ENCODE data around the gene SV2A.
"Not testable (repeated sequence)": the region's sequence is repeated elsewhere in the genome, so short reads cannot be mapped to it uniquely, and the experiment has no call there.

Gene SV2A

GRCh38 chr1:149929856-149930255 is 12.2 kb upstream of the SV2A start:
- DNase-seq (ENCODE audit: low read depth), result no peak

- no peak for DNase-seq (ENCODE audit: low read depth)
Measured at GRCh38 chr1:149928401-149928724, 10.7 kb upstream of the SV2A start.

DNA sequence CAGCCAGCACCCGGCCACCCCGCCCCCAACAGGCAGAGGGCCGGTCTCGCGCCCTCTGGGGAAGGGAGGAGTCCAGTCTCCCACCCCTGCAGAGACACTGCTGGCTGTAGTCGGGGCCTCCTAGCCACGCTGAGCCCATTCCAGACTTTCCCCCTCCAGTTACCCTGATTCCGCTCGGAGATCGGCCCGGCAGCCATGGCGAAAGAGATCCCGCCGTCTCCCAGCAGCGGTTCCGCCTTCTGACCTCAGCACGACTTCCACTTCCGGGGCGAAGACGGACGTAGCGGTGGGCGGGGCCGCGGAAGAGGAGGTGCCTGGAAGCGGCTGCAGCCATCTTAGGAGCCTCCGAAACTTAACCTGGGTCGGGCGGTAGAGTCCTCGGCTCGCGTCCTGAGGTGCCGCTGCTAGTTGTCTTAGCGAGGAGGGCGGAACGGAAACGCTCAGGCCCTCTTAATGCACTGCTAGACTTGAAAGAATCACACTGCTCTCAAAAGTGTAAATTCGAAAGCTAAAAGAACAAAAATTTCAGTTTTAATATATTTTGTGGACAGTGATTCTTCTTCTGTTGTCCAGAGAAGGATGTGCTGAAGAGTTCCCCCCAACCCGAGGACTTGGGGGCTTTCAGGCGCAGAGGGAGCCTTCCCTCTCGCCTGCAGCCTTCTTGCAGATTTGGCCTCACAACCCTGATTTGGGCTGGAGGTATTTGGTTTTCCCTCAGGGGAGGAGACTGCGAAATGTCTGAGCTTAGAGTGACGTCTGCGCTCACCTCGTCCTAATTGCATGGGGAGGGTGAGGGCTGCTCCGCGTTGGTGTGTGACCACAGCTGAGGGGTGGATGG is 10.1 kb upstream of the SV2A start, which contains the start of gene SF3B4:
TSS of gene SF3B4 (minus strand) at position 241 of the 838 bp plus-strand sequence. CDS start at position 197, 44 bp downstream.
- peak; percentile 93 for DNase-seq (ENCODE audit: low read depth)

GRCh38 chr1:149927056-149927562 is 9.5 kb upstream of the SV2A start:
- DNase-seq (ENCODE audit: low read depth), result no peak

DNA sequence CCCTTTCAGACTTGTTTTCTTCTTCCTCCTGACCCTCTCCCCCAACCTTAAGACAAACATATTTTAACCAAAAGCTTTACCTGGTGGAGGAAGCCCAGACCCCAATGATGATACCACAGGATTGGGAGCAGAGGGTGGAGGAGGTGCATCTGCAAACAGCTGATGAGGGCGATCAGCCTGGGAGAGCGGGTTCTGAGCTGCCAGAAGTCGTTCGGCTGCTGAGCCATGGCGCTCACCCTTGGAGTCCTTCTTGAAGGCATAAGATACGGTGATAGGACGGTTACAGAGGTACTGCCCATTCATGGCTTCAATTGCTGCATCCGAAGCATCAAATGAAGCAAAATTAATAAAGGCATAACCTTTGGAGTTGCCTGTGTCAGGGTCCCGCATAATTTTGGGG is 8.7 kb upstream of the SV2A start:
- DNase-seq (ENCODE audit: low read depth), result no peak

- no peak for DNase-seq (ENCODE audit: low read depth)
Measured at GRCh38 chr1:149925751-149926150, 8.1 kb upstream of the SV2A start.

GRCh38 chr1:149925345-149925744 is 7.7 kb upstream of the SV2A start:
- DNase-seq (ENCODE audit: low read depth), result no peak

- no peak for DNase-seq (ENCODE audit: low read depth)
Measured at GRCh38 chr1:149923626-149924025, 6.0 kb upstream of the SV2A start.

- DNase-seq (ENCODE audit: low read depth), result no peak
Measured at GRCh38 chr1:149916898-149917252, 769 bp downstream of the SV2A start.

DNA sequence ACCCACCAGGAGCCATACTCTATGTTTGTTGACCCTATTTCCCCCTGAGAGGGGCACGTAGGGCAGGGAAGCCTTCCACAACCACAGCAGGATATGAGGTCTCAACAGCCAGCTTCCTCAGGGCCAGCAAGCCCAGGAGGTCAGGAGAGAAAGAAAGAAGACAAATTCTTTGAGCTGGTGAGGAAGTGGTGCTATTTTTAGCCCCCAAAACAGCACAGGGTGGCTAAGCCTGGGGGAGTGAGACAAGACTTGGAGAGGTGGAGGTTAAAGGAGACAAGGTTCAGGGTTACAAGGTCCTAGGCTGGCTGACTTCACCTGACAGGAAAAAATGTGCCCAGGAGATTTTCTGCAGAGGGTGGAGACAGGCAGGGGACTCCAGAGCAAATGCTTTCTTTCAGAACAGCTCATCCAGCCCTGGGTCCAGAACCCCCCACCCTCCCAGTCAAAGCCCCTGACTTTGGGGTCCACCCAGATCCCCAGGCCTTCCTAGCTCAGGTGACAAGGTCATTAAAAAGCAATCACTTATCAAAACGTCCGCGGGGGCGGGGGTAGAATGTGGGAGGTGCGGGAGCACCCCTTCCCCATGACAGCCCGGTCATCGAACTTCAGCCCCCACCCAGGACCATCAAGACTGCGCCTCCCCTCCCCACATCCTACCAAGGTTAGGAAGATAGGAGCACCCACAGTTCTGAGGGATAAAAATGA is 1.3 kb downstream of the SV2A start:
- no peak for DNase-seq (ENCODE audit: low read depth)

GRCh38 chr1:149915429-149916192 is 2.0 kb downstream of the SV2A start:
- DNase-seq (ENCODE audit: low read depth), result no peak

GRCh38 chr1:149914545-149914944 is 3.1 kb downstream of the SV2A start:
- DNase-seq (ENCODE audit: low read depth), result no peak

- no peak for DNase-seq (ENCODE audit: low read depth)
Measured at GRCh38 chr1:149906570-149907075, 11.0 kb downstream of the SV2A start.

DNA sequence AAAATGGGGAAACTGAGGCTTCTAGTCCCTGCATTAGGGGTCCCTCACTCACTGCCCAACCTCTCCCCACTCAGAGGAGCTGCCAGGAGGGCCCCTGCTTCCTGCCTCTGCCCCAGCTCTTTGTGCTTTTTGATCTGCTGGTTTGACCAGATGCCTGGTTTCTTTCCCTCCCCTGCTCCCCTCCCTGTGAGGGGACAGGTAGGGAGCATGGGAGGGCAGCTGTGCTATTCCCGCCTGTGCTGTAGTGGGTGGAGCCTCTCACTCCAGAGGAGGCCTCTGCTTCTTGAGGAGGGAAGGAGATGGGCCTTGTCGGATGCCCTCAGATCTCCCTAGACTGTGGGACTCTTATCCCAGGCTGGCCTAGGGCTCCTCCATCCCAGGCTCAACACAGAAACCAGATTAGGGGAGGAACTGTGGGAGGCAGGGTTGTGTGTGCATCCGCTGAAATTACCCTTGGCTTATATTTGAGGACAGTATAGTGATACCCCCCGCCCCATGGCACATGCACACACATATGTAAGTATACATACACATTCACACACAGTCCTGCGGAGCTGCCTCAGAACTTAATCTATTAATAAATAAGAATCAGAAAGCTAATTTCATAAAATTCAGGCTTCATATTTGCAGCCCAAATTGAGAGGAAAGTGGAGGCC is 13.7 kb downstream of the SV2A start:
- no peak for DNase-seq (ENCODE audit: low read depth)

DNA sequence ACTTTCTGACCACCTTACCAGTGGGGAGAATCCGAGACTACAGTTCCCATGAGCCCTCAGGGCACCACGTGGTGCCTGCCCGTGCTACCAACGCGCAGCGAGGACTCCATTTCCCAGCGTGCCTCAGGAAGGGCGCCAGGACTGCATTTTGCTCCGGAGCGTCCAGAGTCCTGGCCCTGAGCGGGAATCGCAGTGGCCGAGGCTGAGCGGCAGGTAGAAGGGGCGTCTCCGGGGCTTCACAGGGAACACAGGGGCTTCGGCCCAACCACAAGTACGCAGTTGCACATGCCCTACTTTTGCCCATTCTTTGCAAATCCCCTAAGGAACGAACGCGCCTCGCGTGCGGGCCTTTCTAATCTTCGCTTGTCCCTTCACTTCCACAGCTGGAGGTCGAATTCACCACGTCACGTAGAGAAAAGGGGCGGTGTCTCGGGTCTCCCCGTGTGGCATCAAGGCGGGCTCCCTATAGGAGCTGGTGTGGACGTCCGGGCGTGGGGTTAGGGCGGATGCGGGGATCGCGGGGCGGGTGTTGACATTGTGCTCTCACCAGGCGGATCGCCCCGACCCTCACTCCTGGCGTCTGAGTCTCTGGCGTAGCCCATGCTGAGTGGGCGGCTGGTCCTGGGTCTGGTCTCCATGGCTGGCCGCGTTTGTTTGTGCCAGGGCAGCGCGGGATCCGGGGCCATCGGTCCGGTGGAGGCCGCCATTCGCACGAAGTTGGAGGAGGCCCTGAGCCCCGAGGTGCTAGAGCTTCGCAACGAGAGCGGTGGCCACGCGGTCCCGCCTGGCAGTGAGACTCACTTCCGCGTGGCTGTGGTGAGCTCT is 18.0 kb downstream of the SV2A start, which contains the start of gene BOLA1:
TSS of gene BOLA1 (plus strand) at position 109 of the 825 bp plus-strand sequence. CDS start at position 601, 492 bp downstream.
- peak; percentile 76 for DNase-seq (ENCODE audit: low read depth)

- no peak for DNase-seq (ENCODE audit: low read depth)
Measured at GRCh38 chr1:149896575-149896974, 21.1 kb downstream of the SV2A start.

DNA sequence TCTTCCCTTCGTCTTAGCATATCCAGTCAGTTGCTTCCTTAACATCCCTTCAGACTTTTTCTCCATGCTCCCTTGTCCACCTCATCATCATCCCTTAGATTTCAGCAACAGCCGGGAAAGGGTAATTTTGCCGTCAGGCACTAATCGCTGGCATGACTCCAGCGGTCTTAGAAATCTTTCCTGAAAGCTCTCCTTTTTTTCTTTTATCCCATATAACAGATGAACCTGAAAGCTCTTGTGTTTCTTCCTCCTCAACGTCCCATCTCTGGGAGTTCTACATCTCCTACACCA is 28.7 kb downstream of the SV2A start:
- no peak for DNase-seq (ENCODE audit: low read depth)

- DNase-seq (ENCODE audit: low read depth), result peak; percentile 50
Measured at GRCh38 chr1:149888247-149888998, 29.2 kb downstream of the SV2A start.

DNA sequence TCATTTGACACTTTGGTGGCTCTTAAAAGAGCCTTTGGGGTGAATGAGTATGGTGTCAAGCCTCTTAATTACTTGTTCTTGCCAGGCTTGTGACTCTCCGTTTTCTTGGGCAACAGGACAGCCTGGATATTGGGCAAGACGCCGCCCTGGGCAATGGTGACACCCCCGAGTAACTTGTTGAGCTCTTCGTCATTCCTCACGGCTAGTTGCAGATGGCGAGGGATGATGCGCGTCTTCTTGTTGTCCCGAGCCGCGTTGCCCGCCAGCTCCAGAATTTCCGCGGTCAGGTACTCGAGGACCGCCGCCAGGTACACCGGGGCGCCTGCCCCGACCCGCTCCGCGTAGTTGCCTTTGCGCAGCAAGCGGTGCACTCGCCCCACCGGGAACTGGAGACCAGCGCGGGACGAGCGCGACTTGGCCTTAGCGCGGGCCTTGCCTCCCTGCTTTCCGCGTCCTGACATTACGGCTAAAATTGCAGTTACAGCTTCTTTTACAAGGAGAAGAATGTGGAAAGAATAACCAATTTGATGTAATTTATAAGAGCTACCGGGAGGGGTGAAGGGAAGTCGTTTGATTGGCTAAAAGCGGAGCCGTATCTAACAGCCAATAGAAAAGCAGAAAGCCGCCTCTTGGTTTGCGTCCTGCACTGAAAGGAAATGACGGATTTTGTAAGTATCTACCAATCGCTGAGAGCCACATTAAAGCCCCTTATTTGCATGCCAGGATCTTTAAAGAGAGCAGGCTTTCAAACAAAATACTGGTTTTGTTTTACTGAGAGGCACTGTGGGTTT is 30.0 kb downstream of the SV2A start:
- peak; percentile 72 for DNase-seq (ENCODE audit: low read depth)

- DNase-seq (ENCODE audit: low read depth), result not testable (repeated sequence)
Measured at GRCh38 chr1:149887196-149887455, 30.5 kb downstream of the SV2A start.

All from stimulated activated CD4-positive, alpha-beta T cell treated with anti-CD3 and anti-CD28 coated beads, Interleukin-2, amount 100 ng/mL, for 4 hours (primary cell).